Renal cortical epithelial cell (primary cell): Measurements from ENCODE around the gene PLCH2. TPM values are rescaled to one million over a fixed set of nuclear protein-coding genes. Genes with fewer than 3 reads are reported as not detected.
A peak's percentile ranks its signal among the peaks of the same experiment; 100 is the strongest.

Experiments
- DNase-seq: peaks from one replicate; pipeline ENCODE4 v3.0.0-alpha.2; 2011; ENCODE audit warnings: low read depth
- total RNA-seq: library from RNA; depleted of rRNA; stranded (reverse); fragments of >200 nt; gene quantifications from 2 replicates; pipeline ENCODE4 v1.2.3, GENCODE V29; 2014

PLCH2 gene
- total RNA-seq, 1 donor from 2014 or later, result 0.05 TPM

GRCh38 chr1:2528966-2529783, 53.1 kb downstream of the PLCH2 start:
- no peak for DNase-seq

DNA sequence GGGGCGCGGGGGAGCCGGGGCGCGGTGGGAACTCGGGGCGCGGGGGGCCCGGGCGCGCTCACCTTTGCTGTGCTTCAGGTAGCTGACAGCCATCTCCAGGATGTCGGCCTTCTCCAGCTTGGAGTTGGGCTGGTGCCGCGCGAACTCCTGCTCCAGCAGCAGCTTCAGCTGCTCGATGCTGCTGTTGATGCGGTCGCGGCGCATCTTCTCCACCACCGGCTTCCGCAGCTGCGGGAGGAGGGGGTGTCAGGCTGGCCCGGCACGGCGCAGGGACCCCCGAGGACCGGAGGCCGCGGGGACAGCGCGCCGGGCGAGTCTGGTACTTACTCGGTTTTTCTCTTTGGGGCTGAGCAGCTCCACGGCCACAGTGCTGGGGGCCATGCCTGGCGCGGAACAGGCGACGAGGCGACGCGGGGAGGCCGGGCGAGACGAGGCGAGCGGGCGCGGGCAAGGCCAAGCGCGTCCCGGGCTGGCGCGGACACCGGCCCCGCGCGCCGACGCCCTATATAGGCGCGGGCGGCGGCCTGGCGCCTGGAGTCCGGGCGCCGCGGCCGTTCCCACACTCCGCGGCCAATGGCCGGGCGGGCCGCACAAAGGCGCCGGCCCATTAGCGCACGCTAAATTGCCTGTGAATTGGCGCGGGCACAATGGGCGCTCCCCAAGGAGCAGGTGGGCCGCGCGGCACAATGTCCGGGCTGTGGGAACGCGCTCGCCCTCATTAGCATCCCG, 53.9 kb downstream of the PLCH2 start, which contains the start of gene HES5:
Gene HES5, minus strand, starts transcription at position 480 of the 729 bp plus-strand sequence. Its CDS starts 99 bp downstream, at position 381.
- no peak for DNase-seq

- peak; percentile 41 for DNase-seq
Observed at GRCh38 chr1:2530513-2531361, 54.6 kb downstream of the PLCH2 start.

- DNase-seq, result no peak
Observed at GRCh38 chr1:2532485-2533160, 56.5 kb downstream of the PLCH2 start.

DNA sequence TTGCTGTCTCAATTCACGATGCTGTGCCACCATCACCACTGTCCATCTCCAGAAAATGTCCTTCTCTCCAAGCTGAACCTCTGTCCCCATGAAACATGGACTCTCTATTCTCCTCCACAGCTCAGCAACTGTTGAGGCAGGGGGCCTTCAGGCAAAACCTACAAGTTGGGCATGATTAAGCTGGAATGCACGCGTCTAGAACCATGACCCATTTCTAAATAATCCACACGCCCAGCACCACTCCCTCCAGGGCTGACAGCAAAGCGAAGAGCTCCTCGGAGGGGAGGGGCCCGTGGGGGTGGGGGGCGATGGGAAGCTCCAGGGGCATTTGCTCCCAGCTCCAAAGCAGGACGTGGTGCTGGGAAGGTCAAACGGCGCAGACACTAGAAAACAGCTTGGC, 57.3 kb downstream of the PLCH2 start:
- DNase-seq, result peak; percentile 59

- no peak for DNase-seq
Observed at GRCh38 chr1:2534315-2534686, 58.2 kb downstream of the PLCH2 start.

DNA sequence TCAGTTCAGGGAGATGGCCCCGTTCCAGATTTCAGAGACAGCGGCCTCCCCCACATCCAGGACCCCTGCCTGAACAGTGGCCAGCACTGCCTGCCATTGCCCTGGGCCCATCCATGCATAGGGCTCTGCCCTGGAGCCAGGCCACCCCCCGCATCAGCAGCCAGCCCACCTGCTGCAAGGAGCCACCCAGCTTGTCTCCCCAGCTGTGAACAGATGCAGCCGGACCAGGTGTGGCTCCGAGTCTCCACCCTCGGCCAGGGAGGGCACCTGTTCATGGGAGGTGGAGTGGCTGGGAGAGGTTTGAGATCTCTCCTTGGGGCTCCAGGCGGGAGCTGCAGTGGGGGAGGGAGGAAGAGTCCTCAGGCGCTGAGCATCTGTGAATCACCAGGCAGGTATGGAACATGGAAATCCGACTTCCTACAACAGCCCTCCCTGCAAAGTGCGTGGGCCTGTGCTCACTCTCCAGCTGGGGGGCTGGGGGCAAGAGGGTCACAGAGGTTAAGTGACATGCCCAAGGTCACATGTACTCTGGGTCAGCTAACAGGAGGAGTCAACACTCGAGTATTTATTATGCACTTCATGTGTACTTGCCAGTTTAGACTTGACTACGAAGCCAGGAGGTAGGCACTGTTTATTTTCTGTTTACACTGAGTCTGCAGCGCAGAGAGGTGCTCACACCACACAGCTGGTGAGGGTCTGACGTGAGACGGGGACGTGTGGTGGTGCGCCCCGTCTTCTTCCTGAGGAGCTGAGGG, 58.8 kb downstream of the PLCH2 start:
- DNase-seq, result peak; percentile 80

- no peak for DNase-seq
Observed at GRCh38 chr1:2535455-2535854, 59.4 kb downstream of the PLCH2 start.

DNA sequence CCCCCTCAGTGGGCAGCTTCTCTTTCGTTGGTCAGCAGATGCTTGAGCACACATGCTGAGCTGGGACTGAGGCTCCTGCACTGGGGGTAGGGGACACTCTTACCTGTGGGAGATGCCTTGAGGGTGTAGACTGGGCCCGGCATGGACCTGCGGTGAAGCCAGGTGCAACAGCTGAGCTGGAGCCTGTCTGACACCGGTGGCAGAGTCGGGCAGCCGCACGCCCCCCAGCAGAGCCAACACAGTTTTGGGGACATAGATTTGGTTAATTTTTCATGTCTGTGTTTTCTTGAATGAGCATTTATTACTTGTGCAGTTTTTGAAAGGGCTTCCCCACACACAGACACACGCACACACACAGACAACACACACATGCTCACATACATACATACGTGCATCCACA, 59.9 kb downstream of the PLCH2 start:
- no peak for DNase-seq

DNA sequence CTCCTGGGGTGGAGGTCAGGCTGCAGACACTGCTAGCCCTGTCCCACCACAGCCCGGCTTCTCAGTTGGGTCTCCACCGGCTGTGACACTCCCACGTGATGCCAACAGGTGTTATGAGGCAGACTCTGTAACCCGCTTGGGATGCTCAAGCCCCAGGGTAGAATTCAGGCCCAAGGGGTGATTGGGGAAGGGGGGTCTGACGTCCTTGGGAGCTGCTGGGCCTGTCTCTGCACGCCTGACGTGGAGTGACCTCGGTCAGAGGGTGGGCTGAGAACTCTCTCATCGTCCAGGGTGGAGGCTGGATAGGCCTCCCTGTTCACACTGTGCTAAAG, 61.7 kb downstream of the PLCH2 start:
- DNase-seq, result no peak

- DNase-seq, result no peak
Observed at GRCh38 chr1:2538376-2538775, 62.3 kb downstream of the PLCH2 start.

DNA sequence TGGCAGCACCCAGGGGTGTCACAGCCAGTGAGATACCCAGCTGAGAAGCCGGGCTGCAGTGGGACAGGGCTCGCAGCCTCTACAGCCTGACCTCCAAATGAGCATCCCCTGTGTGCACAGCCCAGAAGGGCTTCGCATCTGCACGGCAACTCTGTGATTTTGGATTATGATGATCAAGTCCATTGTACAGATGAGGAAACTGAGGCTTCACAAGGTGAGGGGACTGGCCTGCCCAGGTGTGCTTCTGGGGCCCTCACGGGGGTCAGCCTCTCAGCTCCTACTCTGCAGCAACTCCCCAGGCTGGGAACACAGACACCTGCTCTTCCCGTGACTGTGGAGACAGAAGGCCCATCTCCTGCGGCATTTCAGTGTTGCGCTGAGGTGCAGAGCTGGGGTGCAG, 62.8 kb downstream of the PLCH2 start:
- DNase-seq, result no peak

GRCh38 chr1:2539312-2539907, 63.3 kb downstream of the PLCH2 start:
- no peak for DNase-seq

DNA sequence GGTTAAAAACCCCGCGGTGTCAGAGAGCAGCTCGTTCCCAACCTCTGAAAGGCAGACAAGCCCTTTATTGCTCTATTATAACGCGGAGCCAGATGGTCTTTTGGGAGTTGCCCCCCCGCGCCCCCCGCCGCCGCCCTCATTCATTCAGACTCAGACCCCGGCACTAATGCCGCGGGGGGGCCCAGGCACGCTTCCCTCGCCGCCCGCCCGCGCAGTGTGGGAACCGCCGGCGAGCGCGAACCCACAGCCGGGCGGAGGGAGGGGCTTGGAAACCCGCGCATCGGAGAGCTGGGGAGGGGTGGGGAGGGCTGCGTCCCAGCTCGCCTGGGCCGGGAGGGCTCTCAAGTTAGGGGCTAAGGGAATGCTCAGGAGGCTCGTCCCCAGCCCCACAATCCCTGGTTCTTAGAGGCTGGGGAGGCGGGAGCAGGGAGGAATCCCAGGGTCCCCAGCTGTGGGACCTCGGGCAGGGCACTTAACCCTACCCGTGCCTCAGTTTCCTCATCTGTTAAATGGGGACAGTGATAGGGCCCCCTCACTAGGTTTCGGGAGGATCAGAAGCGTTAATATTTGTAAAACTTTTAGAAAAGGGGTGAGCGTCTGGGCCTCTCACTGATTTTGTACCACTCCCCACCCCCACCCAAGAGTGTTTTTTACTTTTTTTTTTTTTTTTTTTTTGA, 64.9 kb downstream of the PLCH2 start:
- no peak for DNase-seq

- no peak for DNase-seq
Observed at GRCh38 chr1:2541619-2542245, 65.6 kb downstream of the PLCH2 start.

DNA sequence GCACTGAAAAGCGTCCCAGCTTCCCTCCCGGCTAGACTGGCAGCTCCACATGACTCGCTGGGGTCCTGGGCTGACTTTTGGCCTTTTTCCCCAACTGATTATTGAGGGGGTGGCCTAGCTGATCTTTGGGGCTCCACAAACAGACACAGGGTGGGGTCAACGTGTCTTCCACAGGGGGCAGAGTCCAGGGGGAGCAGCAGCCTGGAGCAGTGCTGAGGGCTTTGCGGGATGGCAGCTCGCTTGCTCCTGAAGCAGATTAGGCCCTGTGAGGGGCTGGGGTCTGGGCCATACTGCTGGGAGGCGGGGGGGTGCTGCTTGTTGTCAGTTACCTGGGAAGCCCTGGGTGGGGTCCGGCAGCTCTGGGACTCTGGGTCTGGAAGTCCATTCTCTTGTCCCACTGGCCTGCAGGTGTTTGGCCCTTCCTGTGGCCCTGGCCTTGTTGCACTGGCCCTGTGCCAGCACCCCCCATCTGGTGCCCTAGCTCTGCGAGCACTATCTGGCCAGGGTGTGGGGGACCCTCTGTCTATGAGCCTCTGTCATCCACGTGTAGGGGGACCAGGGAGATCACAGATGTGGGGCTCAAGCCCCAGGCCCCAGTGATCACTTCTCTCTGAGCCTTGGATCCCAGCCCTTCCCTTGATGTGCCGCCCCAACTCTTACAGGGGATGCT, 66.3 kb downstream of the PLCH2 start:
- no peak for DNase-seq

- DNase-seq, result no peak
Observed at GRCh38 chr1:2543543-2544092, 67.5 kb downstream of the PLCH2 start.

GRCh38 chr1:2544093-2544874, 68.2 kb downstream of the PLCH2 start:
- no peak for DNase-seq
